OCI-LY1 (cell line): ENCODE results near the gene CCDC50.

Experiments used
- H2AFZ ChIP-seq: fragments of 200-600 bp; sonication (generic), shearing (Covaris generic); 2 replicates; pipeline ENCODE4 v1.6.0; 2014; ENCODE audit warnings: antibody characterized with exemption, mild to moderate bottlenecking, low read length
- H3F3A ChIP-seq: fragments of 200-600 bp; sonication (generic), shearing (Covaris generic); 2 replicates; pipeline ENCODE4 v1.6.0; 2014; ENCODE audit warnings: mild to moderate bottlenecking, antibody characterized with exemption, low read length, moderate library complexity; ENCODE audit not compliant: insufficient read depth
- H3K27ac ChIP-seq: fragments of 200-600 bp; sonication (generic); 2 replicates; pipeline ENCODE4 v1.5.1; 2014; ENCODE audit warnings: low read length, mixed run types, mild to moderate bottlenecking, low read depth; ENCODE audit not compliant: poor library complexity, severe bottlenecking
- H3K27me3 ChIP-seq: fragments of 200-600 bp; sonication (generic); 2 replicates; pipeline ENCODE4 v1.6.0; 2014; ENCODE audit warnings: antibody characterized with exemption, mild to moderate bottlenecking, low read length, moderate library complexity; ENCODE audit not compliant: insufficient read depth
- H3K36me3 ChIP-seq: fragments of 200-600 bp; sonication (generic); 2 replicates; pipeline ENCODE4 v1.6.1; 2014; ENCODE audit warnings: mild to moderate bottlenecking, antibody characterized with exemption, low read length, moderate library complexity, mixed read lengths; ENCODE audit not compliant: insufficient read depth
- H3K4me1 ChIP-seq: fragments of 200-600 bp; sonication (generic); 2 replicates; pipeline ENCODE4 v1.5.1; 2014; ENCODE audit warnings: mild to moderate bottlenecking, low read length, moderate library complexity; ENCODE audit not compliant: insufficient read depth, severe bottlenecking
- H3K4me2 ChIP-seq: fragments of 200-600 bp; sonication (generic), shearing (Covaris generic); 2 replicates; pipeline ENCODE4 v1.6.1; 2014; ENCODE audit warnings: low read length
- H3K4me3 ChIP-seq: fragments of 200-600 bp; sonication (generic); 2 replicates; pipeline ENCODE4 v1.5.1; 2014; ENCODE audit warnings: low read length, low read depth, mild to moderate bottlenecking, mixed read lengths; ENCODE audit not compliant: poor library complexity, severe bottlenecking
- H3K79me2 ChIP-seq: fragments of 200-600 bp; shearing (Covaris generic); 2 replicates; pipeline ENCODE4 v1.6.1; 2016; ENCODE audit warnings: mixed run types, low read length, mixed read lengths; ENCODE audit not compliant: insufficient read depth
- H3K9ac ChIP-seq: fragments of 200-600 bp; sonication (generic), shearing (Covaris generic); 2 replicates; pipeline ENCODE4 v1.6.1; 2014; ENCODE audit warnings: mild to moderate bottlenecking, low read length, mixed read lengths
- H3K9me2 ChIP-seq: fragments of 200-600 bp; sonication (generic), shearing (Covaris generic); 2 replicates; pipeline ENCODE4 v1.6.1; 2014; ENCODE audit warnings: low read depth, mild to moderate bottlenecking, low read length, mixed read lengths
- H3K9me3 ChIP-seq: fragments of 200-600 bp; shearing (Covaris generic); 2 replicates; pipeline ENCODE4 v1.6.1; 2014; ENCODE audit warnings: low read length, mixed read lengths
- H4K20me1 ChIP-seq: fragments of 200-600 bp; sonication (generic), shearing (Covaris generic); 2 replicates; pipeline ENCODE4 v1.6.0; 2016; ENCODE audit warnings: mild to moderate bottlenecking, low read length; ENCODE audit not compliant: insufficient read depth
- CTCF ChIP-seq: fragments of 200-600 bp; sonication (generic), shearing (Covaris generic); IDR thresholded peaks from 2 replicates; pipeline ENCODE4 v1.5.1; 2017; ENCODE audit warnings: mild to moderate bottlenecking, antibody characterized with exemption, low read length, moderate library complexity, mixed read lengths
- EZH2 ChIP-seq: fragments of 200-600 bp; sonication (generic), shearing (Covaris generic); IDR thresholded peaks from 2 replicates; pipeline ENCODE4 v1.8.0; 2017; ENCODE audit warnings: borderline replicate concordance, mixed run types, mild to moderate bottlenecking, antibody characterized with exemption, low read length, moderate library complexity, mixed read lengths

Gene CCDC50

GRCh38 chr3:191282251-191283185, 46.7 kb upstream of the CCDC50 start:
- no peaks in the 10 kb centered on the region for H3K27me3 ChIP-seq
- no peak overlapping the region for H3K9ac ChIP-seq
- H3K9me2 ChIP-seq = no peaks in the 10 kb centered on the region
- no peaks in the 10 kb centered on the region for H3K4me1 ChIP-seq
- H3K27ac ChIP-seq = no peak overlapping the region
- H4K20me1 ChIP-seq = no peaks in the 10 kb centered on the region
- no peak overlapping the region for H2AFZ ChIP-seq
- no peaks in the 10 kb centered on the region for H3K36me3 ChIP-seq
- TF ChIP-seq EZH2 = no peak
- TF ChIP-seq CTCF = no peak
- no peaks in the 10 kb centered on the region for H3K79me2 ChIP-seq
- H3F3A ChIP-seq = no peaks in the 10 kb centered on the region
- H3K4me2 ChIP-seq = no peak overlapping the region
- H3K4me3 ChIP-seq = no peak overlapping the region
- no peaks in the 10 kb centered on the region for H3K9me3 ChIP-seq

- Histone ChIP-seq H3K79me2 (no peaks in the 10 kb centered on the region), H3K27ac (no peak overlapping the region), H3K4me3 (no peak overlapping the region), H3K36me3 (no peaks in the 10 kb centered on the region), H3K9me2 (no peaks in the 10 kb centered on the region), H2AFZ (no peak overlapping the region), H3K4me1 (no peaks in the 10 kb centered on the region), H3K9me3 (no peaks in the 10 kb centered on the region), H3K9ac (no peak overlapping the region), H4K20me1 (no peaks in the 10 kb centered on the region), H3K27me3 (no peaks in the 10 kb centered on the region), H3F3A (no peaks in the 10 kb centered on the region), H3K4me2 (no peak overlapping the region)
- no peak for TF ChIP-seq CTCF
- TF ChIP-seq EZH2 = no peak
Measured at GRCh38 chr3:191283400-191283799, 45.8 kb upstream of the CCDC50 start.

GRCh38 chr3:191290311-191291025, 38.7 kb upstream of the CCDC50 start:
- no peak overlapping the region for H3K4me2 ChIP-seq
- H3K4me3 ChIP-seq = no peak overlapping the region
- no peaks in the 10 kb centered on the region for H3F3A ChIP-seq
- H3K36me3 ChIP-seq = no peaks in the 10 kb centered on the region
- H3K4me1 ChIP-seq = peaks cover 10% of the 10 kb centered on the region
- H3K9me3 ChIP-seq = no peaks in the 10 kb centered on the region
- H3K79me2 ChIP-seq = no peaks in the 10 kb centered on the region
- H3K9me2 ChIP-seq = no peaks in the 10 kb centered on the region
- no peaks in the 10 kb centered on the region for H4K20me1 ChIP-seq
- no peak overlapping the region for H3K9ac ChIP-seq
- H3K27ac ChIP-seq = no peak overlapping the region
- H2AFZ ChIP-seq = no peak overlapping the region
- TF ChIP-seq CTCF (no peak), EZH2 (no peak)
- no peaks in the 10 kb centered on the region for H3K27me3 ChIP-seq
